WTC11 (cell line): ENCODE data around the gene TEX10. TPM values are rescaled to one million over a fixed set of nuclear protein-coding genes. Genes with fewer than 3 reads are reported as not detected.

Experiments used
- ATAC-seq: fragments of 200-7000 bp; cut with Tn5 transposase; 2 replicates; pipeline ENCODE4 v1.10.0; 2021; ENCODE audit warnings: mild to moderate bottlenecking, moderate library complexity
- CTCF ChIA-PET: fragments of 300-600 bp; sonication (Branson Sonifier 250); formaldehyde crosslinking; loops from one replicate; lab custom pipeline; 2021; ENCODE audit warnings: antibody characterized with exemption; lab: Charles Lee
- POLR2A ChIA-PET: fragments of 350-600 bp; sonication (Branson Sonifier 250); formaldehyde crosslinking; loops from one replicate; lab custom pipeline; 2021; ENCODE audit warnings: antibody characterized with exemption; lab: Charles Lee
- DNase-seq: peaks from one replicate; pipeline ENCODE4 v3.0.0; 2021; ENCODE audit warnings: low spot score
- H3K27ac Mint-ChIP-seq: 2 replicates; pipeline ENCODE4 v1.8.0; 2021; ENCODE audit warnings: mixed read lengths
- H3K27me3 Mint-ChIP-seq: 2 replicates; pipeline ENCODE4 v1.8.0; 2021; ENCODE audit warnings: low read depth, mild to moderate bottlenecking, moderate library complexity, mixed read lengths
- H3K36me3 Mint-ChIP-seq: 2 replicates; pipeline ENCODE4 v1.8.0; 2021; ENCODE audit warnings: mixed read lengths
- H3K4me1 Mint-ChIP-seq: 2 replicates; pipeline ENCODE4 v1.8.0; 2022; ENCODE audit warnings: mixed read lengths
- H3K4me3 Mint-ChIP-seq: 2 replicates; pipeline ENCODE4 v1.8.0; 2021; ENCODE audit warnings: mild to moderate bottlenecking, moderate library complexity, mixed read lengths
- H3K9me3 Mint-ChIP-seq: 2 replicates; pipeline ENCODE4 v1.8.0; 2021; ENCODE audit warnings: mixed read lengths
- ATF3 ChIP-seq: sonication (generic); formaldehyde crosslinking; conservative IDR thresholded peaks from 2 replicates; pipeline ENCODE4 v1.8.1; 2022; ENCODE audit warnings: mild to moderate bottlenecking, missing genetic modification reagents
- CREB1 ChIP-seq: sonication (generic); formaldehyde crosslinking; IDR thresholded peaks from 2 replicates; pipeline ENCODE4 v1.8.0; 2023; ENCODE audit warnings: mild to moderate bottlenecking, missing genetic modification reagents
- CREM ChIP-seq: sonication (generic); formaldehyde crosslinking; IDR thresholded peaks from 2 replicates; pipeline ENCODE4 v1.8.1; 2022; ENCODE audit warnings: mild to moderate bottlenecking, missing genetic modification reagents, moderate library complexity
- E2F5 ChIP-seq: sonication (generic); formaldehyde crosslinking; IDR thresholded peaks from 2 replicates; pipeline ENCODE4 v1.8.1; 2022; ENCODE audit warnings: mild to moderate bottlenecking, moderate library complexity, missing genetic modification reagents
- EMX1 ChIP-seq: fragments of 250-450 bp; sonication (Bioruptor Pico); IDR thresholded peaks from 2 replicates; pipeline ENCODE4 v1.8.0; 2021; ENCODE audit warnings: mild to moderate bottlenecking
- ERG ChIP-seq: fragments of 250-450 bp; sonication (Bioruptor Pico); IDR thresholded peaks from 2 replicates; pipeline ENCODE4 v1.8.0; 2021; ENCODE audit warnings: mild to moderate bottlenecking
- ETV6 ChIP-seq: sonication (generic); formaldehyde crosslinking; IDR thresholded peaks from 2 replicates; pipeline ENCODE4 v1.8.1; 2022; ENCODE audit warnings: mild to moderate bottlenecking, missing genetic modification reagents
- FOXJ3 ChIP-seq: sonication (generic); formaldehyde crosslinking; IDR thresholded peaks from 2 replicates; pipeline ENCODE4 v1.9.0; 2021; ENCODE audit warnings: missing genetic modification reagents, mild to moderate bottlenecking, borderline replicate concordance
- FOXP1 ChIP-seq: sonication (generic); formaldehyde crosslinking; IDR thresholded peaks from 2 replicates; pipeline ENCODE4 v1.8.0; 2022; ENCODE audit warnings: missing genetic modification reagents, mild to moderate bottlenecking, moderate library complexity, borderline replicate concordance
- JAZF1 ChIP-seq: fragments of 250-450 bp; sonication (Bioruptor Pico); IDR thresholded peaks from 2 replicates; pipeline ENCODE4 v1.9.0; 2021; ENCODE audit warnings: moderate library complexity, mild to moderate bottlenecking, inconsistent platforms
- MLX ChIP-seq: sonication (generic); formaldehyde crosslinking; IDR thresholded peaks from 2 replicates; pipeline ENCODE4 v1.8.1; 2023; ENCODE audit warnings: mild to moderate bottlenecking, missing genetic modification reagents, moderate library complexity
- PREB ChIP-seq: sonication (generic); formaldehyde crosslinking; IDR thresholded peaks from 2 replicates; pipeline ENCODE4 v1.8.1; 2022; ENCODE audit warnings: mild to moderate bottlenecking, missing genetic modification reagents, moderate library complexity, borderline replicate concordance
- TCF7 ChIP-seq: sonication (generic); formaldehyde crosslinking; IDR thresholded peaks from 2 replicates; pipeline ENCODE4 v1.8.0; 2022; ENCODE audit warnings: mild to moderate bottlenecking, low read depth, missing genetic modification reagents, moderate library complexity
- TEAD4 ChIP-seq: sonication (generic); formaldehyde crosslinking; IDR thresholded peaks from 2 replicates; pipeline ENCODE4 v1.8.0; 2022; ENCODE audit warnings: mild to moderate bottlenecking, missing genetic modification reagents
- ZBTB21 ChIP-seq: sonication (generic); formaldehyde crosslinking; IDR thresholded peaks from 2 replicates; pipeline ENCODE4 v1.8.1; 2023; ENCODE audit warnings: mild to moderate bottlenecking, missing genetic modification reagents, borderline replicate concordance
- ZMAT4 ChIP-seq: fragments of 250-450 bp; sonication (Bioruptor Pico); IDR thresholded peaks from 2 replicates; pipeline ENCODE4 v1.9.0; 2021; ENCODE audit warnings: mild to moderate bottlenecking
- ZNF232 ChIP-seq: sonication (generic); formaldehyde crosslinking; IDR thresholded peaks from 2 replicates; pipeline ENCODE4 v1.8.0; 2022; ENCODE audit warnings: mild to moderate bottlenecking, missing genetic modification reagents
- ZNF281 ChIP-seq: sonication (generic); formaldehyde crosslinking; IDR thresholded peaks from 2 replicates; pipeline ENCODE4 v1.8.0; 2023; ENCODE audit warnings: mild to moderate bottlenecking, missing genetic modification reagents
- ZNF317 ChIP-seq: sonication (generic); formaldehyde crosslinking; IDR thresholded peaks from 2 replicates; pipeline ENCODE4 v1.8.1; 2023; ENCODE audit warnings: low read depth, mild to moderate bottlenecking, moderate library complexity, missing genetic modification reagents, borderline replicate concordance
- ZNF425 ChIP-seq: fragments of 250-450 bp; sonication (Bioruptor Pico); conservative IDR thresholded peaks from 2 replicates; pipeline ENCODE4 v1.9.0; 2021; ENCODE audit warnings: mild to moderate bottlenecking
- ZNF512 ChIP-seq: sonication (generic); formaldehyde crosslinking; IDR thresholded peaks from 2 replicates; pipeline ENCODE4 v1.8.1; 2022; ENCODE audit warnings: missing genetic modification reagents, borderline replicate concordance
- total RNA-seq: library from RNA; stranded (reverse); gene quantifications from 3 replicates; pipeline ENCODE4 v1.2.3, GENCODE V29; 2021

TEX10 gene
- total RNA-seq, 1 experiment from 2014 or later, result 64.7 TPM

GRCh38 chr9:100352727-100353505, at the start of gene TEX10 (continued):
- TF ChIP-seq ZBTB21, result peak; percentile 95; the same call in 1 of the 2 replicates
- 0 out of 2 replicates have a peak, but pooled peaks have one; percentile 25 for TF ChIP-seq ZNF317 (CRISPR knock-in tag)
- 0 out of 2 replicates have a peak, but pooled peaks have one; percentile 58 for TF ChIP-seq FOXJ3 (CRISPR knock-in tag)
- peak; percentile 96 for TF ChIP-seq ZNF281 (CRISPR knock-in tag)
- TF ChIP-seq ATF3 (CRISPR knock-in tag), result no peak
- no peak for TF ChIP-seq ZNF425 (CRISPR knock-in tag)
- peak; percentile 90; the same call in 1 of the 2 replicates for TF ChIP-seq ZNF232 (CRISPR knock-in tag)
- 0 out of 2 replicates have a peak, but pooled peaks have one; percentile 5 for TF ChIP-seq ZNF512 (CRISPR knock-in tag)
- peak; percentile 97 for TF ChIP-seq FOXP1 (CRISPR knock-in tag)
- no peak for TF ChIP-seq ZMAT4 (CRISPR knock-in tag)
- no peak for TF ChIP-seq EMX1

- no peak overlapping the region for H3K4me3 Mint-ChIP-seq
- no peak for DNase-seq
- peaks cover 10% of the 10 kb centered on the region for H3K9me3 Mint-ChIP-seq
- TF ChIP-seq JAZF1, result no peak
- no peak for TF ChIP-seq CREM (CRISPR knock-in tag)
- TF ChIP-seq CREB1, result no peak
- no peak for TF ChIP-seq ZNF232 (CRISPR knock-in tag)
- TF ChIP-seq PREB (CRISPR knock-in tag), result no peak
- no peak for TF ChIP-seq E2F5
- TF ChIP-seq TEAD4 (CRISPR knock-in tag), result no peak
- TF ChIP-seq ERG (CRISPR knock-in tag), result no peak
- TF ChIP-seq TCF7, result no peak
- no peak for TF ChIP-seq MLX (CRISPR knock-in tag)
- no peak for TF ChIP-seq ETV6 (CRISPR knock-in tag)
- no peak overlapping the region for H3K27ac Mint-ChIP-seq
- ChIA-PET POLR2A (no interaction called here), CTCF (no interaction called here)
- H3K36me3 Mint-ChIP-seq, result peaks cover 2% of the 10 kb centered on the region; the same call in 1 of the 2 replicates
- peak; percentile 78 for ATAC-seq
- no peaks in the 10 kb centered on the region; the same call in 1 of the 2 replicates for H3K27me3 Mint-ChIP-seq
- peaks cover 14% of the 10 kb centered on the region for H3K4me1 Mint-ChIP-seq
These were observed 48.3 kb upstream of the TEX10 start for GRCh38 chr9:100401042-100401441.
